HFFc6 (cell line): ENCODE measurements around the gene RHOJ. TPM values are rescaled to one million over a fixed set of nuclear protein-coding genes. Genes with fewer than 3 reads are reported as not detected.

Experiments used
- DNase-seq: peaks from one replicate; pipeline ENCODE4 v3.0.0-alpha.2; 2018
- H3K27ac Mint-ChIP-seq: 2 replicates; pipeline ENCODE4 v1.8.0; 2020; ENCODE audit warnings: mild to moderate bottlenecking, mixed read lengths
- H3K27me3 Mint-ChIP-seq: 2 replicates; pipeline ENCODE4 v1.8.0; 2021; ENCODE audit warnings: mild to moderate bottlenecking, moderate library complexity, mixed read lengths; ENCODE audit not compliant: insufficient read depth
- H3K36me3 Mint-ChIP-seq: 2 replicates; pipeline ENCODE4 v1.8.0; 2021; ENCODE audit warnings: low read depth, mixed read lengths
- H3K4me1 Mint-ChIP-seq: 2 replicates; pipeline ENCODE4 v1.8.0; 2020; ENCODE audit warnings: low read depth, mixed read lengths
- H3K4me3 Mint-ChIP-seq: 2 replicates; pipeline ENCODE4 v1.8.0; 2020; ENCODE audit warnings: mild to moderate bottlenecking, moderate library complexity, mixed read lengths
- H3K9me3 Mint-ChIP-seq: 2 replicates; pipeline ENCODE4 v1.8.0; 2020; ENCODE audit warnings: mild to moderate bottlenecking, mixed read lengths
- total RNA-seq, 6 experiments: library from RNA; stranded (reverse); fragmentation: NEBNext Ultra II Directional; extraction: Animal tissue kit (Norgen Biotek cat#: 25700); gene quantifications; 2 replicates in 1 of 6; 3 replicates in 5 of 6; pipeline ENCODE4 v1.2.3, GENCODE V29; 2021
- TF ChIP-seq, protein P1 (sequence below): fragments of 200-600 bp; sonication (generic); IDR thresholded peaks from 2 replicates; pipeline ENCODE4 v1.5.0; 2021; ENCODE audit warnings: antibody characterized with exemption, mild to moderate bottlenecking

Gene RHOJ
- total RNA-seq, 6 experiments from 2014 or later: 6.1 to 8.3 (median 7.1) TPM

DNA sequence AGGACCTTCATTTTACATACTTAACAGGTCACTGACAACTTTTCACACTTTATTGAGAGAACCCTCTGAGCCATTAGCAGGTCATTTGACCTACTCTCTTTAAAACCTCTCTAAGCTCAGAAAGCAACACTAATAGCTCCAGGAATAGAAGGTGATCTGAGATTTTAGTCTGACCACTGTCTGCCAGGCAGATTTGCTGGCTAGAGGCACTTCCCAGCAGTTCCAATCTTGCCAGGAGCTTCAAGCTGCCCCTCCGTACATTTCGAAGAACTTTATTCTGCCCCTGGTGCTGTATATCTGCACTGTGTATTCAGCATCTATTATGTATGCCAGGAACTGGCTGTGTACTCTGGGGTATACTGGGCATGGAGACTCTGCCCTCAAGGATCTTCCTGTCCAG is 58.2 kb downstream of the RHOJ start:
- no peaks in the 10 kb centered on the region for H3K9me3 Mint-ChIP-seq
- H3K4me3 Mint-ChIP-seq: no peak overlapping the region
- H3K4me1 Mint-ChIP-seq: no peaks in the 10 kb centered on the region
- no peak overlapping the region for H3K27ac Mint-ChIP-seq
- TF ChIP-seq, protein P1, sequence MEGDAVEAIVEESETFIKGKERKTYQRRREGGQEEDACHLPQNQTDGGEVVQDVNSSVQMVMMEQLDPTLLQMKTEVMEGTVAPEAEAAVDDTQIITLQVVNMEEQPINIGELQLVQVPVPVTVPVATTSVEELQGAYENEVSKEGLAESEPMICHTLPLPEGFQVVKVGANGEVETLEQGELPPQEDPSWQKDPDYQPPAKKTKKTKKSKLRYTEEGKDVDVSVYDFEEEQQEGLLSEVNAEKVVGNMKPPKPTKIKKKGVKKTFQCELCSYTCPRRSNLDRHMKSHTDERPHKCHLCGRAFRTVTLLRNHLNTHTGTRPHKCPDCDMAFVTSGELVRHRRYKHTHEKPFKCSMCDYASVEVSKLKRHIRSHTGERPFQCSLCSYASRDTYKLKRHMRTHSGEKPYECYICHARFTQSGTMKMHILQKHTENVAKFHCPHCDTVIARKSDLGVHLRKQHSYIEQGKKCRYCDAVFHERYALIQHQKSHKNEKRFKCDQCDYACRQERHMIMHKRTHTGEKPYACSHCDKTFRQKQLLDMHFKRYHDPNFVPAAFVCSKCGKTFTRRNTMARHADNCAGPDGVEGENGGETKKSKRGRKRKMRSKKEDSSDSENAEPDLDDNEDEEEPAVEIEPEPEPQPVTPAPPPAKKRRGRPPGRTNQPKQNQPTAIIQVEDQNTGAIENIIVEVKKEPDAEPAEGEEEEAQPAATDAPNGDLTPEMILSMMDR: no peak
- no peaks in the 10 kb centered on the region for H3K36me3 Mint-ChIP-seq
- no peak for DNase-seq
- H3K27me3 Mint-ChIP-seq: no peaks in the 10 kb centered on the region

DNA sequence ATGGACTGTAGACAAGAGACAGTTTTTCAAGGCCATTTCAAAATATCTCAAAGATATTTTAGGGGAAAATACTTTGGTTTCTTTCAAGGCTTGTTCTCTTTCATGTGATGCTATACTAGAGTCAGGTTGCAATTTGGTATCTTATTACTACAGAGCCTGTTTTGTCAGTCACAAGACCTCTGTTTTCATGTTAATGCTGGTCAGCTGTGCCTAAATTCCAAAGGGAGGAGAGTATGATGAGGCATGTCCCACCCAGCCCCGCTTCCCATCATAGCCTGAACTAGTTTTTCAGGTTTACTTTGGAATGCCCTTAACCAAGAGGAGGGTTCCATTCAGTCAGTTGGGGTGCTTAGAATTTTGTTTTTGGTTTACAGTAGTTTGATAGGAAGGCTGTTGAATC is 61.9 kb downstream of the RHOJ start:
- DNase-seq: no peak
- Mint-ChIP-seq H3K27me3 (no peaks in the 10 kb centered on the region), H3K27ac (no peak overlapping the region), H3K9me3 (no peaks in the 10 kb centered on the region), H3K4me1 (no peaks in the 10 kb centered on the region), H3K36me3 (no peaks in the 10 kb centered on the region), H3K4me3 (no peak overlapping the region)
- TF ChIP-seq, protein P1: no peak

DNA sequence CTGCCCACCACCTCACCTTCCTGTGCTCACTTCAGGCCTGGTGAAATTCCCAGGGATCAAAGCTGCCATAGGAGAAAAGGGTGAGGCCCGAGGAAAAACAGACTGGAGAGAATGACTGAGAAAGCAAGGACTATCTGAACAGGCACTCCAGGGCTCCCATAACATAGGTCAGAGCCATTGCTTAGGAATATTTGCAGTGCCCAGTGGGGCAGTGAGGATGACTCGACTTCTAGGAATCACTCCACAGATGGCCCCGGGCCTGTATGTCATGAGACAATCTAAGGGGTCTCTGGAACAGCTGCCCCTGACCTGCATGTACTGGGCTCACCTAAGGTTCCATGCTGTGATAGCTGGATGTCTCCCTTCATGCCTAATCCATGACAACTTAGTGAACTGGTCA is 62.9 kb downstream of the RHOJ start:
- no peak for DNase-seq
- H3K27ac Mint-ChIP-seq: no peak overlapping the region
- no peaks in the 10 kb centered on the region for H3K36me3 Mint-ChIP-seq
- no peaks in the 10 kb centered on the region for H3K4me1 Mint-ChIP-seq
- no peak overlapping the region for H3K4me3 Mint-ChIP-seq
- TF ChIP-seq, protein P1: no peak
- no peaks in the 10 kb centered on the region for H3K27me3 Mint-ChIP-seq
- no peaks in the 10 kb centered on the region for H3K9me3 Mint-ChIP-seq

DNA sequence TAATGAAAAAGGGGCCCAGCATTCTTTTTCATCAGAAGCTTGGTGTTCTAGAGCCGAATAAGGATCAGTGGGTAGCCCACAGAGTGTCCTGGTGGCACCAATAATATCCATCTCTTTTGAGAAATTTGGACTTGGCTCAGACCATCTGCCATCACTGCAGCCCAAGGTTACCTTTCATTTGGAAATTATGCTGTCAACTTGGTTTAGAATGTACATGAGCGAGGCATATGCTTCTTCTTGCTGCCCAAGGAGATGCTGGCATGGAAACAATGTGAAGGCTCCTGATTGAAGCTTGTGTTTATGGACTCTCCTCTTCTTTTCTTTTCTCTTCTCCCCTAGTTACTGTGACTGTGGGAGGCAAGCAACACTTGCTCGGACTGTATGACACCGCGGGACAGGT is 64.5 kb downstream of the RHOJ start:
- H3K27ac Mint-ChIP-seq: no peak overlapping the region
- TF ChIP-seq, protein P1: no peak
- no peaks in the 10 kb centered on the region for H3K9me3 Mint-ChIP-seq
- H3K27me3 Mint-ChIP-seq: no peaks in the 10 kb centered on the region
- H3K4me3 Mint-ChIP-seq: no peak overlapping the region
- H3K4me1 Mint-ChIP-seq: no peaks in the 10 kb centered on the region
- no peaks in the 10 kb centered on the region for H3K36me3 Mint-ChIP-seq
- DNase-seq: no peak

DNA sequence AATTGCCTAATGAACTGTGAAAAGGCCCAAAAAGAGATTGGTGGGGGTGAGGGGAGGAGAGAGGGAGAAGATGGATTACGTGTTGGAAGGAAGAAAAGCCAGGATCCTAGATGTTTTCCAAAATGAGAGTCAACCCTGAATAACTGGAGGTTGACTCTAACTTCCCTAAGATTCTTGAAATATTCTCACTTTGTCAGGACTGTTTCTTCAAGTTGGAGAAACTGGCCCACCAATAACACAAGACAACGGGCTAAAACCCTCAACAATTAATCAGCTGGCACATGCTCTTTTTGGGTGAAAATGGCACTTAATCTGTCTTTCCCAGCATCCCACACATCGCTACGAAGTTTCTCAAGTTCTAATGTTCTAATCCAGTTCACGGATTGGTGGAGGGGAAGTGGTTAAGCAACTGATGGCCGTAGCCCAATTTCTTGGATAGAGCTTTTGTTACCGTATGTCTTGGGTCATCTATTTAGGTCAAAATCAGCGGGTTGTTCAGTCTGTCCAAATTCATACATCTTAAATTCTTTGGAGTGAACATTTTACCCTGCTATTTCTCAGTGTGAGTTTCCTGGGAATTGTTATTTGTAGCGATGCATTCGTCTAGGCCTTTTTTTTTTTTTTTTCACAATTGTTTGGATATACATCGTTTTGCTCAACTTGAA is 65.5 kb downstream of the RHOJ start:
- no peak for DNase-seq
- Mint-ChIP-seq H3K9me3 (no peaks in the 10 kb centered on the region), H3K4me1 (no peaks in the 10 kb centered on the region), H3K27me3 (peaks cover 1% of the 10 kb centered on the region; the same call in 1 of the 2 replicates), H3K36me3 (no peaks in the 10 kb centered on the region), H3K4me3 (no peak overlapping the region), H3K27ac (no peak overlapping the region)
- TF ChIP-seq, protein P1: no peak
